GM12878 (cell line): ENCODE data around the gene BRSK2. TPM values are rescaled to one million over a fixed set of nuclear protein-coding genes. Genes with fewer than 3 reads are reported as not detected.

ENCODE experiments used
- ATAC-seq: fragments of 200-7000 bp; cut with Tn5 transposase; 3 replicates; pipeline ENCODE4 v1.9.1; 2020; ENCODE audit warnings: mild to moderate bottlenecking, moderate library complexity
- BruUV-seq: library from RNA; stranded (reverse); fragments of 400-500 nt; replicated peaks from 2 replicates; lab custom pipeline; 2021; lab: Mats Ljungman, UMichigan
- CTCF ChIA-PET: fragments of 300-600 bp; sonication (Branson Sonifier 250); formaldehyde crosslinking; extraction: SDS; loops from one replicate; lab custom pipeline; 2021; ENCODE audit warnings: inconsistent platforms; lab: Yijun Ruan, JAX
- POLR2A ChIA-PET: fragments of 350-600 bp; formaldehyde crosslinking; extraction: SDS; loops from one replicate; lab custom pipeline; 2021; ENCODE audit warnings: inconsistent platforms; lab: Charles Lee
- RAD21 ChIA-PET: fragments of 300-600 bp; sonication (Branson Sonifier 250); formaldehyde crosslinking; loops from one replicate; lab custom pipeline; 2023; ENCODE audit warnings: antibody characterized with exemption; ENCODE audit not compliant: unreplicated experiment; lab: Charles Lee
- SMC1A ChIA-PET: fragments of 300-600 bp; sonication (Branson Sonifier 250); formaldehyde crosslinking; loops from one replicate; lab custom pipeline; 2023; ENCODE audit not compliant: unreplicated experiment, uncharacterized antibody; lab: Charles Lee
- DNase-seq: peaks from one replicate; pipeline ENCODE4 v3.0.0-alpha.2; 2011; ENCODE audit warnings: low read depth, low spot score
- FAIRE-seq: peaks from 3 replicates; lab custom pipeline; 2011; peaks lifted over from hg19 to GRCh38; lab: Jason Lieb, UNC
- H2AFZ ChIP-seq: 2 replicates; pipeline ENCODE4 v1.6.0; 2011; ENCODE audit warnings: low read depth, low read length, control low read depth; ENCODE audit not compliant: control insufficient read depth
- H3K27ac ChIP-seq: 2 replicates; pipeline ENCODE4 v1.5.1; 2011; ENCODE audit warnings: control low read depth; ENCODE audit not compliant: control insufficient read depth, insufficient read depth
- H3K27me3 ChIP-seq, 2 experiments: replicated peaks in 1 of 2; 2 replicates each; pipeline versions ENCODE4 v1.6.0 to v1.6.1; 2011; ENCODE audit warnings: low read length in 1 of 2; ENCODE audit not compliant: control insufficient read depth in 2 of 2, insufficient read depth in 2 of 2
- H3K36me3 ChIP-seq, 2 experiments: 2 replicates each; pipeline ENCODE4 v1.5.1; 2011; ENCODE audit warnings: low read length in 1 of 2; ENCODE audit not compliant: control insufficient read depth in 2 of 2, insufficient read depth in 2 of 2
- H3K4me1 ChIP-seq: 2 replicates; pipeline ENCODE4 v1.6.1; 2011; ENCODE audit warnings: mild to moderate bottlenecking, low read length, moderate library complexity, mixed read lengths; ENCODE audit not compliant: control insufficient read depth, insufficient read depth
- H3K4me2 ChIP-seq: 2 replicates; pipeline ENCODE4 v1.6.0; 2011; ENCODE audit warnings: control low read depth; ENCODE audit not compliant: control insufficient read depth, insufficient read depth
- H3K4me3 ChIP-seq: fragments of 200-600 bp; sonication (generic); 2 replicates; pipeline ENCODE4 v1.5.1; 2016
- H3K79me2 ChIP-seq: 2 replicates; pipeline ENCODE4 v1.6.0; 2011; ENCODE audit warnings: low read length; ENCODE audit not compliant: control insufficient read depth, insufficient read depth
- H3K9ac ChIP-seq: 2 replicates; pipeline ENCODE4 v1.8.0; 2011; ENCODE audit warnings: low read length, control low read depth, mixed read lengths; ENCODE audit not compliant: control insufficient read depth, insufficient read depth
- H3K9me3 ChIP-seq: replicated peaks from 3 replicates; pipeline ENCODE4 v1.5.1; 2011; ENCODE audit warnings: mild to moderate bottlenecking, low read length; ENCODE audit not compliant: control insufficient read depth, insufficient read depth
- H4K20me1 ChIP-seq: 2 replicates; pipeline ENCODE4 v1.6.0; 2011; ENCODE audit not compliant: control insufficient read depth, insufficient read depth
- BMI1 ChIP-seq: fragments of 450-650 bp; IDR thresholded peaks from 2 replicates; pipeline ENCODE4 v1.6.1; 2016; ENCODE audit warnings: mild to moderate bottlenecking, moderate library complexity, borderline replicate concordance
- CEBPZ ChIP-seq: fragments of 150-350 bp; IDR thresholded peaks from 2 replicates; pipeline ENCODE4 v1.6.1; 2016; ENCODE audit warnings: low read depth, low read length
- CREB1 ChIP-seq: IDR thresholded peaks from 2 replicates; pipeline ENCODE4 v1.6.1; 2012; ENCODE audit warnings: low read depth, mild to moderate bottlenecking, inconsistent platforms
- FOS ChIP-seq: IDR thresholded peaks from 3 replicates; pipeline ENCODE4 v1.6.1; 2011; ENCODE audit warnings: borderline replicate concordance; ENCODE audit not compliant: insufficient read length; ENCODE audit errors: extremely low read depth
- HCFC1 ChIP-seq: fragments of 150-350 bp; IDR thresholded peaks from 2 replicates; pipeline ENCODE4 v1.6.1; 2014; ENCODE audit warnings: low read length
- MXI1 ChIP-seq: fragments of 150-350 bp; IDR thresholded peaks from 2 replicates; pipeline ENCODE4 v1.6.1; 2011; ENCODE audit warnings: low read depth, mild to moderate bottlenecking, inconsistent platforms, low read length, improper control_type of control experiment
- NR2F1 ChIP-seq: fragments of 450-650 bp; conservative IDR thresholded peaks from 2 replicates; pipeline ENCODE4 v1.6.1; 2017; ENCODE audit warnings: mild to moderate bottlenecking
- PAX5 ChIP-seq: IDR thresholded peaks from 2 replicates; pipeline ENCODE4 v1.6.1; 2011; ENCODE audit warnings: low read depth, low read length, borderline replicate concordance
- RCOR1 ChIP-seq: conservative IDR thresholded peaks from 2 replicates; pipeline ENCODE4 v1.6.1; 2012; ENCODE audit warnings: low read depth, low read length, improper control_type of control experiment
- RELA ChIP-seq: fragments of 450-650 bp; IDR thresholded peaks from 2 replicates; pipeline ENCODE4 v1.8.0; 2014; ENCODE audit warnings: borderline replicate concordance; ENCODE audit not compliant: partially characterized antibody
- SMARCA5 ChIP-seq: fragments of 450-650 bp; IDR thresholded peaks from 2 replicates; pipeline ENCODE4 v1.6.1; 2017; ENCODE audit warnings: mild to moderate bottlenecking
- TBL1XR1 ChIP-seq: IDR thresholded peaks from 2 replicates; pipeline ENCODE4 v1.6.1; 2012; ENCODE audit warnings: low read depth, low read length, improper control_type of control experiment
- TCF3 ChIP-seq: IDR thresholded peaks from 2 replicates; pipeline ENCODE4 v1.6.1; 2012; ENCODE audit warnings: low read depth, mild to moderate bottlenecking, low read length, borderline replicate concordance; ENCODE audit not compliant: insufficient read depth
- YBX1 ChIP-seq: fragments of 450-650 bp; IDR thresholded peaks from 2 replicates; pipeline ENCODE4 v1.6.1; 2016; ENCODE audit warnings: antibody characterized with exemption
- ZNF622 ChIP-seq: fragments of 450-650 bp; IDR thresholded peaks from 2 replicates; pipeline ENCODE4 v1.6.1; 2017; ENCODE audit warnings: mild to moderate bottlenecking, inconsistent platforms
- WGBS: methylation state at CpG from one replicate; pipeline ENCODE4 v1.1.6; 2016; ENCODE audit warnings: low lambda C conversion rate; ENCODE audit not compliant: insufficient replicate concordance, insufficient coverage; ENCODE audit errors: missing lambda C conversion rate; 5-methylcytosine and 5-hydroxymethylcytosine counted together
- in situ Hi-C: fragments of 300-500 bp; cut with MboI; formaldehyde crosslinking; loops from 9 replicates; pipeline ENCODE4 v1.14.3; 2018; ENCODE audit warnings: mixed read lengths
- intact Hi-C: fragments of 100-400 bp; cut with micrococcal nuclease; formaldehyde crosslinking; loops from one replicate; pipeline ENCODE4 v1.14.2; 2022; ENCODE audit not compliant: unreplicated experiment
- polyA plus RNA-seq, 11 experiments: library from polyadenylated mRNA; depleted of rRNA in 4 of 11; unstranded in 6 of 11; stranded (reverse) in 5 of 11; fragments of >200 nt; fragmentation: Nextera tagmentation in 4 of 11; fragmentation: Illumina TruSeq in 1 of 11; extraction: Ambion mirVana in 4 of 11; extraction: Trizol in 1 of 11; gene quantifications; 1 replicate in 1 of 11; 2 replicates in 10 of 11; pipeline versions ENCODE4 v1.2.1 to v1.2.3, GENCODE V29; 2011 to 2016; ENCODE audit warnings: inconsistent platforms in 2 of 11, missing spikeins in 2 of 11, low read depth in 1 of 11
- total RNA-seq, 4 experiments: library from RNA; depleted of rRNA in 3 of 4; stranded (reverse); fragments of >200 nt in 3 of 4; fragmentation: Illumina TruSeq in 1 of 4; extraction: Trizol in 1 of 4; gene quantifications; 2 replicates each; pipeline versions ENCODE4 v1.2.1 to v1.2.3, GENCODE V29; 2013 to 2021
- TF ChIP-seq, protein P1 (sequence below): IDR thresholded peaks from 2 replicates; pipeline ENCODE4 v1.6.1; 2011; ENCODE audit warnings: low read depth, low read length, improper control_type of control experiment, borderline replicate concordance
- TF ChIP-seq, protein P2 (sequence below): fragments of 450-650 bp; formaldehyde crosslinking; IDR thresholded peaks from 2 replicates; pipeline ENCODE4 v1.4.0; 2022; ENCODE audit warnings: mild to moderate bottlenecking, moderate library complexity
- TF ChIP-seq, protein P3 (sequence below): IDR thresholded peaks from 2 replicates; pipeline ENCODE4 v1.6.1; 2011; ENCODE audit warnings: borderline replicate concordance, low read depth, mild to moderate bottlenecking, moderate library complexity, mixed read lengths, low read length; ENCODE audit not compliant: insufficient read depth; ENCODE audit errors: extremely low read length

BRSK2 gene
- total and polyA plus RNA-seq, 10 of the 15 experiments (the other 5 are each of a cell fraction or from before 2014, with no cell fraction given), result 0.13 TPM; not detected in 9

GRCh38 chr11:1372660-1373059 lies 17.1 kb upstream of the BRSK2 start:
- no peak for DNase-seq
- intact Hi-C loops, result no loop called here
- ChIA-PET SMC1A (no interaction called here), RAD21 (no interaction called here), POLR2A (no interaction called here), CTCF (no interaction called here)
- no peak overlapping the region for H3K27ac ChIP-seq
- WGBS, result 55% methylated on average over 8 of the region's 8 CpGs
- in situ Hi-C loops, result no loop called here
- H3K4me2 ChIP-seq, result no peak overlapping the region
- H3K9me3 ChIP-seq, result no peaks in the 10 kb centered on the region; the same call in 2 of the 3 replicates
- H4K20me1 ChIP-seq, result no peaks in the 10 kb centered on the region
- BruUV-seq, result no TSS peak
- H3K27me3 ChIP-seq, result no peaks in the 10 kb centered on the region
- H3K4me1 ChIP-seq, result no peaks in the 10 kb centered on the region
- no peaks in the 10 kb centered on the region for H3K79me2 ChIP-seq
- ATAC-seq, result no peak
- H3K9ac ChIP-seq, result no peak overlapping the region
- no peaks in the 10 kb centered on the region; a peak in 1 of 4 replicates for H3K36me3 ChIP-seq
- no peak overlapping the region for H2AFZ ChIP-seq
- no peak overlapping the region for H3K4me3 ChIP-seq
- no peak for FAIRE-seq
- TF ChIP-seq RCOR1 (no peak), YBX1 (no peak), TBL1XR1 (no peak), NR2F1 (no peak), ZNF622 (no peak), RELA (no peak), MXI1 (no peak), BMI1 (no peak), TCF3 (no peak), HCFC1 (no peak), PAX5 (no peak), FOS (no peak), CEBPZ (no peak), CREB1 (no peak), SMARCA5 (no peak)
- TF ChIP-seq, protein P1, sequence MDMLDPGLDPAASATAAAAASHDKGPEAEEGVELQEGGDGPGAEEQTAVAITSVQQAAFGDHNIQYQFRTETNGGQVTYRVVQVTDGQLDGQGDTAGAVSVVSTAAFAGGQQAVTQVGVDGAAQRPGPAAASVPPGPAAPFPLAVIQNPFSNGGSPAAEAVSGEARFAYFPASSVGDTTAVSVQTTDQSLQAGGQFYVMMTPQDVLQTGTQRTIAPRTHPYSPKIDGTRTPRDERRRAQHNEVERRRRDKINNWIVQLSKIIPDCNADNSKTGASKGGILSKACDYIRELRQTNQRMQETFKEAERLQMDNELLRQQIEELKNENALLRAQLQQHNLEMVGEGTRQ, result no peak
- TF ChIP-seq, protein P2, sequence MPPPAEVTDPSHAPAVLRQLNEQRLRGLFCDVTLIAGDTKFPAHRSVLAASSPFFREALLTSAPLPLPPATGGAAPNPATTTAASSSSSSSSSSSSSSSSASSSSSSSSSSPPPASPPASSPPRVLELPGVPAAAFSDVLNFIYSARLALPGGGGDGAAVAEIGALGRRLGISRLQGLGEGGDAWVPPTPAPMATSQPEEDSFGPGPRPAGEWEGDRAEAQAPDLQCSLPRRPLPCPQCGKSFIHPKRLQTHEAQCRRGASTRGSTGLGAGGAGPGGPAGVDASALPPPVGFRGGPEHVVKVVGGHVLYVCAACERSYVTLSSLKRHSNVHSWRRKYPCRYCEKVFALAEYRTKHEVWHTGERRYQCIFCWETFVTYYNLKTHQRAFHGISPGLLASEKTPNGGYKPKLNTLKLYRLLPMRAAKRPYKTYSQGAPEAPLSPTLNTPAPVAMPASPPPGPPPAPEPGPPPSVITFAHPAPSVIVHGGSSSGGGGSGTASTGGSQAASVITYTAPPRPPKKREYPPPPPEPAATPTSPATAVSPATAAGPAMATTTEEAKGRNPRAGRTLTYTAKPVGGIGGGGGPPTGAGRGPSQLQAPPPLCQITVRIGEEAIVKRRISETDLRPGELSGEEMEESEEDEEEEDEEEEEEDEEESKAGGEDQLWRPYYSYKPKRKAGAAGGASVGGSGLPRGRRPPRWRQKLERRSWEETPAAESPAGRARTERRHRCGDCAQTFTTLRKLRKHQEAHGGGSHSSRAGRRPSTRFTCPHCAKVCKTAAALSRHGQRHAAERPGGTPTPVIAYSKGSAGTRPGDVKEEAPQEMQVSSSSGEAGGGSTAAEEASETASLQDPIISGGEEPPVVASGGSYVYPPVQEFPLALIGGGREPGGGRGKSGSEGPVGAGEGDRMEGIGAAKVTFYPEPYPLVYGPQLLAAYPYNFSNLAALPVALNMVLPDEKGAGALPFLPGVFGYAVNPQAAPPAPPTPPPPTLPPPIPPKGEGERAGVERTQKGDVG (CRISPR knock-in tag), result no peak
- TF ChIP-seq, protein P3, sequence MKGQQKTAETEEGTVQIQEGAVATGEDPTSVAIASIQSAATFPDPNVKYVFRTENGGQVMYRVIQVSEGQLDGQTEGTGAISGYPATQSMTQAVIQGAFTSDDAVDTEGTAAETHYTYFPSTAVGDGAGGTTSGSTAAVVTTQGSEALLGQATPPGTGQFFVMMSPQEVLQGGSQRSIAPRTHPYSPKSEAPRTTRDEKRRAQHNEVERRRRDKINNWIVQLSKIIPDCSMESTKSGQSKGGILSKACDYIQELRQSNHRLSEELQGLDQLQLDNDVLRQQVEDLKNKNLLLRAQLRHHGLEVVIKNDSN, result no peak
